ENCODE measurements around the gene GALNT11. TPM values are rescaled to one million over a fixed set of nuclear protein-coding genes. Genes with fewer than 3 reads are reported as not detected.
A peak's percentile ranks its signal among the peaks of the same experiment; 100 is the strongest.
"Not testable (repeated sequence)": the region's sequence is repeated elsewhere in the genome, so short reads cannot be mapped to it uniquely, and the experiment has no call there.

Gene GALNT11
- total and polyA plus RNA-seq, 2 experiments from 2014 or later: 42.0 to 49.1 TPM

- peak overlapping the region; percentile 82 for H3K4me2 ChIP-seq (ENCODE audit: unreplicated experiment)
- H3F3A ChIP-seq (ENCODE audit: insufficient read depth): peaks cover 31% of the 10 kb centered on the region
- in situ Hi-C loops (cut with MboI): no loop called here
- DNase-seq: peak; percentile 95
- 29 to 35% methylated on average over 8 of the region's 8 CpGs for WGBS, 2 experiments (ENCODE audit: low coverage in 1 of 2, low lambda C conversion rate in 2 of 2, missing lambda C conversion rate in 2 of 2)
- H3K4me1 ChIP-seq (ENCODE audit: insufficient read depth): peaks cover 48% of the 10 kb centered on the region
- peak overlapping the region; percentile 54 for H2AFZ ChIP-seq
- H3K27ac ChIP-seq: peak overlapping the region; percentile 83
- H3K79me2 ChIP-seq (ENCODE audit: insufficient read depth): peaks cover 76% of the 10 kb centered on the region
- TF ChIP-seq EZH2 (IDR thresholded peaks at IDR 0.05; ENCODE audit: insufficient read depth, poor library complexity, severe bottlenecking): no peak
- no peak for TF ChIP-seq EZH2phosphoT487 (IDR thresholded peaks at IDR 0.05; ENCODE audit: insufficient read depth, low read depth)
- H3K36me3 ChIP-seq (ENCODE audit: low read depth): no peaks in the 10 kb centered on the region
- peak overlapping the region; percentile 42 for H3K4me3 ChIP-seq
- no peaks in the 10 kb centered on the region for H3K9me3 ChIP-seq (ENCODE audit: low read depth)
- H3K9ac ChIP-seq: peak overlapping the region; percentile 60
- no peaks in the 10 kb centered on the region for H3K9me2 ChIP-seq (ENCODE audit: insufficient read depth)
- no peaks in the 10 kb centered on the region for H4K20me1 ChIP-seq (ENCODE audit: insufficient read depth)
- no peaks in the 10 kb centered on the region for H3K27me3 ChIP-seq (replicated peaks; ENCODE audit: insufficient read depth)
Observed at GRCh38 chr7:152054367-152055230, 29.1 kb downstream of the GALNT11 start.

- no peaks in the 10 kb centered on the region for H3K9me3 ChIP-seq (ENCODE audit: low read depth)
- H3K9me2 ChIP-seq (ENCODE audit: insufficient read depth): no peaks in the 10 kb centered on the region
- DNase-seq: no peak
- TF ChIP-seq EZH2phosphoT487 (IDR thresholded peaks at IDR 0.05; ENCODE audit: insufficient read depth, low read depth): no peak
- no peak for TF ChIP-seq EZH2 (IDR thresholded peaks at IDR 0.05; ENCODE audit: insufficient read depth, poor library complexity, severe bottlenecking)
- H3F3A ChIP-seq (ENCODE audit: insufficient read depth): peaks cover 31% of the 10 kb centered on the region
- in situ Hi-C loops (cut with MboI): no loop called here
- H3K79me2 ChIP-seq (ENCODE audit: insufficient read depth): peaks cover 58% of the 10 kb centered on the region
- H3K9ac ChIP-seq: no peak overlapping the region
- H3K4me3 ChIP-seq: no peak overlapping the region
- WGBS, 2 experiments (ENCODE audit: low coverage in 1 of 2, low lambda C conversion rate in 2 of 2, missing lambda C conversion rate in 2 of 2): 96 to 99% methylated on average over 3 of the region's 3 CpGs
- peaks cover 38% of the 10 kb centered on the region for H3K4me1 ChIP-seq (ENCODE audit: insufficient read depth)
- no peak overlapping the region for H2AFZ ChIP-seq
- H3K27me3 ChIP-seq (replicated peaks; ENCODE audit: insufficient read depth): no peaks in the 10 kb centered on the region
- no peak overlapping the region for H3K27ac ChIP-seq
- H3K4me2 ChIP-seq (ENCODE audit: unreplicated experiment): no peak overlapping the region
- no peaks in the 10 kb centered on the region for H3K36me3 ChIP-seq (ENCODE audit: low read depth)
- H4K20me1 ChIP-seq (ENCODE audit: insufficient read depth): no peaks in the 10 kb centered on the region
Observed at GRCh38 chr7:152056621-152057274, 31.3 kb downstream of the GALNT11 start.

- DNase-seq: no peak
- H3K9ac ChIP-seq: no peak overlapping the region
- peaks cover 26% of the 10 kb centered on the region for H3F3A ChIP-seq (ENCODE audit: insufficient read depth)
- H3K27ac ChIP-seq: peak overlapping the region; percentile 77
- no peak overlapping the region for H3K4me2 ChIP-seq (ENCODE audit: unreplicated experiment)
- no peaks in the 10 kb centered on the region for H3K9me2 ChIP-seq (ENCODE audit: insufficient read depth)
- peaks cover 54% of the 10 kb centered on the region for H3K79me2 ChIP-seq (ENCODE audit: insufficient read depth)
- no peak overlapping the region for H3K4me3 ChIP-seq
- peaks cover 33% of the 10 kb centered on the region for H3K4me1 ChIP-seq (ENCODE audit: insufficient read depth)
- WGBS, 2 experiments (ENCODE audit: low coverage in 1 of 2, low lambda C conversion rate in 2 of 2, missing lambda C conversion rate in 2 of 2): 96 to 100% methylated on average over 1 of the region's 1 CpG
- no peaks in the 10 kb centered on the region for H3K9me3 ChIP-seq (ENCODE audit: low read depth)
- no peaks in the 10 kb centered on the region for H4K20me1 ChIP-seq (ENCODE audit: insufficient read depth)
- TF ChIP-seq EZH2phosphoT487 (IDR thresholded peaks at IDR 0.05; ENCODE audit: insufficient read depth, low read depth): no peak
- no peak for TF ChIP-seq EZH2 (IDR thresholded peaks at IDR 0.05; ENCODE audit: insufficient read depth, poor library complexity, severe bottlenecking)
- in situ Hi-C loops (cut with MboI): no loop called here
- H3K27me3 ChIP-seq (replicated peaks; ENCODE audit: insufficient read depth): no peaks in the 10 kb centered on the region
- no peak overlapping the region for H2AFZ ChIP-seq
- H3K36me3 ChIP-seq (ENCODE audit: low read depth): no peaks in the 10 kb centered on the region
Observed at GRCh38 chr7:152059311-152059710, 33.8 kb downstream of the GALNT11 start.

GRCh38 chr7:152061086-152061485, 35.6 kb downstream of the GALNT11 start:
- Histone ChIP-seq H3K79me2 (ENCODE audit: insufficient read depth) (peaks cover 67% of the 10 kb centered on the region), H3K4me1 (ENCODE audit: insufficient read depth) (peaks cover 20% of the 10 kb centered on the region), H3F3A (ENCODE audit: insufficient read depth) (peaks cover 17% of the 10 kb centered on the region)
- H3K9ac ChIP-seq; H4K20me1 ChIP-seq (ENCODE audit: insufficient read depth); H3K9me2 ChIP-seq (ENCODE audit: insufficient read depth); in situ Hi-C loops (cut with MboI); H3K27me3 ChIP-seq (replicated peaks; ENCODE audit: insufficient read depth); H2AFZ ChIP-seq; H3K36me3 ChIP-seq (ENCODE audit: low read depth); H3K4me2 ChIP-seq (ENCODE audit: unreplicated experiment); DNase-seq; H3K9me3 ChIP-seq (ENCODE audit: low read depth); H3K27ac ChIP-seq; H3K4me3 ChIP-seq: not testable (repeated sequence)
- WGBS, 2 experiments (ENCODE audit: low coverage in 1 of 2, low lambda C conversion rate in 2 of 2, missing lambda C conversion rate in 2 of 2): 85 to 97% methylated on average over 2 of the region's 2 CpGs

GRCh38 chr7:152063192-152063591, 37.7 kb downstream of the GALNT11 start:
- DNase-seq; H3K9me3 ChIP-seq (ENCODE audit: low read depth); H3K4me3 ChIP-seq; H3K4me2 ChIP-seq (ENCODE audit: unreplicated experiment); H3K27ac ChIP-seq; H3K27me3 ChIP-seq (replicated peaks; ENCODE audit: insufficient read depth); H3K36me3 ChIP-seq (ENCODE audit: low read depth); H4K20me1 ChIP-seq (ENCODE audit: insufficient read depth); H2AFZ ChIP-seq; H3K9ac ChIP-seq; H3K9me2 ChIP-seq (ENCODE audit: insufficient read depth); in situ Hi-C loops (cut with MboI): not testable (repeated sequence)
- peaks cover 67% of the 10 kb centered on the region for H3K79me2 ChIP-seq (ENCODE audit: insufficient read depth)
- H3K4me1 ChIP-seq (ENCODE audit: insufficient read depth): peaks cover 14% of the 10 kb centered on the region
- WGBS, 2 experiments (ENCODE audit: low coverage in 1 of 2, low lambda C conversion rate in 2 of 2, missing lambda C conversion rate in 2 of 2): 92 to 93% methylated on average over 3 of the region's 3 CpGs
- peaks cover 13% of the 10 kb centered on the region for H3F3A ChIP-seq (ENCODE audit: insufficient read depth)

GRCh38 chr7:152063821-152064220, 38.3 kb downstream of the GALNT11 start:
- H3K4me2 ChIP-seq (ENCODE audit: unreplicated experiment); H2AFZ ChIP-seq; H3K4me3 ChIP-seq; H3K4me1 ChIP-seq (ENCODE audit: insufficient read depth); H3K27ac ChIP-seq; H3K9me2 ChIP-seq (ENCODE audit: insufficient read depth); H3F3A ChIP-seq (ENCODE audit: insufficient read depth); H3K9me3 ChIP-seq (ENCODE audit: low read depth); H3K9ac ChIP-seq; H3K36me3 ChIP-seq (ENCODE audit: low read depth); DNase-seq; in situ Hi-C loops (cut with MboI); H3K27me3 ChIP-seq (replicated peaks; ENCODE audit: insufficient read depth); H4K20me1 ChIP-seq (ENCODE audit: insufficient read depth): not testable (repeated sequence)
- 97 to 98% methylated on average over 3 of the region's 3 CpGs for WGBS, 2 experiments (ENCODE audit: low coverage in 1 of 2, low lambda C conversion rate in 2 of 2, missing lambda C conversion rate in 2 of 2)
- H3K79me2 ChIP-seq (ENCODE audit: insufficient read depth): peaks cover 73% of the 10 kb centered on the region
